ENCODE results near the gene HCFC1R1.
A peak's percentile ranks its signal among the peaks of the same experiment; 100 is the strongest.

HCFC1R1 gene

DNA sequence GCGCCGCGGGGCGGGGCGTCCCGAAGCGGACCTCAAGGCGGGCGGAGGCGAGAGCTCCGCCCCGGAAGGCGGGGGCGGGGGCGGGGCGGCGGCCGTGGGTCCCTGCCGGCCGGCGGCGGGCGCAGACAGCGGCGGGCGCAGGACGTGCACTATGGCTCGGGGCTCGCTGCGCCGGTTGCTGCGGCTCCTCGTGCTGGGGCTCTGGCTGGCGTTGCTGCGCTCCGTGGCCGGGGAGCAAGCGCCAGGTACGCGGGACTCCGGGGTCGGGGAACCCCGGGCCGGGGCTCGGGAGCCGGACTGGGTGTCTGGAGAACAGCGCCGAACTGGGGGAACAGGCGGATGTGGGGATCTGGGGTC, 3.5 kb downstream of the HCFC1R1 start, which contains the start of gene TNFRSF12A:
TSS of gene TNFRSF12A (plus strand) at position 122 of the 357 bp plus-strand sequence. CDS start at position 152, 30 bp downstream.
- DNase-seq (ENCODE audit: low read depth in 2 of 2) = peak; percentile 63 to 73

DNA sequence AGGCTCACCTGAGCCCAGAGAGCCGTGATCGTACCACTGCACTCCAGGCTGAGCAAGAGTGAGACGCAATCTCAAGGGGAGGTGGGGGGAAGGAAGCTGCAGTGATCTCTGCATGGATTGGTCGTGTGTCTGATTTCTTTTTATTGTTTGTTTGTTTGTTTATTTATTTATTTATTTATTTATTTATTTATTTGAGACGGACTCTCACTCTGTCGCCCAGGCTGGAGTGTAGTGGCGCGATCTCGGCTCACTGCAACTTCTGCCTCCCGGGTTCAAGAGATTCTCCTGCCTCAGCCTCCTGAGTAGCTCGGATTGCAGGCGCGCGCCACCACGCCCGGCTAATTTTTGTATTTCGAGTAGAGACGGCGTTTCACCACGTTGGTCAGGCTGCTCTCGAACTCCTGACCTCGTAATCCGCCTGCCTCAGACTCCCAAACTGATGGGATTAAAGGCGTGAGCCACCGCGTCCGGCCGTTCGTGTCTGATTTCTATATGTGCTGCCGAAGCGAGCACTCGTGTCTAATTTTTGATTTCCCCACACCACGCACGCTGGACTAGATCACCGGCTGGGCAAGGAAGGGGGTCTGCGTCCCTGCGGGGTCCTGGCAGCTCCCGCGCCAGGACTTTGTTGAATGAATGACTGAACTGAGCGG, 4.0 kb downstream of the HCFC1R1 start:
- DNase-seq (ENCODE audit: low read depth in 2 of 2) = no peak

DNA sequence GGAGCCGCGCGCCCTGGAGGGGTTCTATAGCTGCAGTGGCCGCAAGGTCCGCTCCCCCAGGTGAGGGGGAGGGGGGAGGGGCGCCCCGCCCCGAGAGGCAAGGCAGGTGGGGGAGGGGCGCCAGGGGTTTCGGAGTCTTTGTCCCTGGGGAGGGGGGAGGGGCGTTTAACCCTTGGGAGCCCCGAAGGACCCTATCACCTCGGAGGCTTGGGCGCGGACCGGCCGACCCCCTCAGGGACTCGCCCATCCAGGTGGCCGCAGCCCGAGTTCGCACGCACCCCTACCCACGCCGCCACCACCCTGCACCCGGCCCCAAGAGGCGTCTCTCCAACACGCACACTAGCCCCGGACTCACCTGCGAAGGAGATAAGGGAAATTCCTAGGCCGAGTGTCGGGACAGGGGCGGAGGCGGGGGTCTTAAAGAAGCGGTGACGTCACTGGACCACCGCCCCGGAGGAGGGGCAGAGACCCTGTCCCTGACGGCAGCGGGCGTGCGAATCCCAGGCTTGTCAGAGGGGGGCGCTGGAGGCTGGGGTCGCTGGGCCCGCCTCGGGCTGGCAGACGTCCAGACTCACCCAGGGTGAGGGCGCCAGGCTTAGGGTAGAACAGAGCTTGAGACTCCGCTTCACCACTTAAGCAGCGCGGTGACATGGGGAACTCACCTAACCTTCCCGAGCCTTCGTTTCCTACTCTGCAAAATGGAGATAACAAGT, 5.8 kb downstream of the HCFC1R1 start, which contains the start of gene CLDN6:
TSS of gene CLDN6 (minus strand) at position 390 of the 713 bp plus-strand sequence. CDS start 2,162 bp downstream, outside the sequence.
- no peak for DNase-seq (ENCODE audit: low read depth in 2 of 2)

DNA sequence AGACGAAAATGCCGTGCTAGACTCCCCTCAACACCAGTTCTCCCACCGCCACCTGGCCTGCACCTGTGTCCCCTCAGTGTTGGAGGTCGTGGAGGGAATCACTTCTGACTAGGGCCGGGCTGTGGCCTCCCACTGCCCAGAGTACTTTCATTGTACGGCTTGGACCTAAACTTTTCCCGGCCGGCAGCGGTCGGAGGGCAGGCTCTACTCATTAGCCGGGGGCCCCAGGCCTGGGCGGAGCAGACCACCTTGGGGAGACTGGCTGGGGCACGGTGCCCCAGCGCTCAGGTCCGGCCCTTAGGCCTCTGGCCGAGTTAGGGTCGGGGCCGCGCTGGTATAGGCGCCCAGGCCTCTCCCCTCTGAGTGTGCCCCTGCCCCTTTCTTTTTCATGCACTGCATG, 6.4 kb downstream of the HCFC1R1 start:
- no peak for DNase-seq (ENCODE audit: low read depth in 2 of 2)

- DNase-seq (ENCODE audit: low read depth in 2 of 2) = no peak
Measured at GRCh38 chr16:3015865-3016521, 7.7 kb downstream of the HCFC1R1 start.

DNA sequence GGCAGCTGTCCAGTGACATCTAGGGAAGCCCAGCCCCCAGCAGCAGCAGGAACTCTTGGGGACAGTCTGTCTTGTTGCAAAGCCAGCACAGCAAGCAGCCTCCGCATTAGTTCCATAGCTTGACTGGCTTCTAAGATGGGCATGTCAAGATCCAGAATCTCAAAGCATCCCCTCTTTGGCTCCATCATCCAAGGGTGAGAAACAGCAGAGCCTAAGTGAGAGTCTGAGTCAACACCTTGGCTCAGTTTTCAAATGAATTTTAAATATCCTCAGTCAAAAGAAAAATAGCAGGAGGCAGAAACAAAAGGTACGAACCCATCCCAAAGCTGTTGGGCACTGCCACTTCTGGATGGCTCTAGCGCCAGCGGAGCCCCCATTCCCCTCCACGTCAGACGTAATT, 8.8 kb downstream of the HCFC1R1 start:
- no peak for DNase-seq (ENCODE audit: low read depth in 2 of 2)

GRCh38 chr16:3013998-3014690, 9.6 kb downstream of the HCFC1R1 start:
- no peak for DNase-seq (ENCODE audit: low read depth in 2 of 2)

DNA sequence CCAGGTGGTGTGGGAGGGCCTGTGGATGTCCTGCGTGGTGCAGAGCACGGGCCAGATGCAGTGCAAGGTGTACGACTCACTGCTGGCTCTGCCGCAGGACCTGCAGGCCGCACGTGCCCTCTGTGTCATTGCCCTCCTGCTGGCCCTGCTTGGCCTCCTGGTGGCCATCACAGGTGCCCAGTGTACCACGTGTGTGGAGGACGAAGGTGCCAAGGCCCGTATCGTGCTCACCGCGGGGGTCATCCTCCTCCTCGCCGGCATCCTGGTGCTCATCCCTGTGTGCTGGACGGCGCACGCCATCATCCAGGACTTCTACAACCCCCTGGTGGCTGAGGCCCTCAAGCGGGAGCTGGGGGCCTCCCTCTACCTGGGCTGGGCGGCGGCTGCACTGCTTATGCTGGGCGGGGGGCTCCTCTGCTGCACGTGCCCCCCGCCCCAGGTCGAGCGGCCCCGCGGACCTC, 10.2 kb downstream of the HCFC1R1 start:
- no peak for DNase-seq (ENCODE audit: low read depth in 2 of 2)

DNA sequence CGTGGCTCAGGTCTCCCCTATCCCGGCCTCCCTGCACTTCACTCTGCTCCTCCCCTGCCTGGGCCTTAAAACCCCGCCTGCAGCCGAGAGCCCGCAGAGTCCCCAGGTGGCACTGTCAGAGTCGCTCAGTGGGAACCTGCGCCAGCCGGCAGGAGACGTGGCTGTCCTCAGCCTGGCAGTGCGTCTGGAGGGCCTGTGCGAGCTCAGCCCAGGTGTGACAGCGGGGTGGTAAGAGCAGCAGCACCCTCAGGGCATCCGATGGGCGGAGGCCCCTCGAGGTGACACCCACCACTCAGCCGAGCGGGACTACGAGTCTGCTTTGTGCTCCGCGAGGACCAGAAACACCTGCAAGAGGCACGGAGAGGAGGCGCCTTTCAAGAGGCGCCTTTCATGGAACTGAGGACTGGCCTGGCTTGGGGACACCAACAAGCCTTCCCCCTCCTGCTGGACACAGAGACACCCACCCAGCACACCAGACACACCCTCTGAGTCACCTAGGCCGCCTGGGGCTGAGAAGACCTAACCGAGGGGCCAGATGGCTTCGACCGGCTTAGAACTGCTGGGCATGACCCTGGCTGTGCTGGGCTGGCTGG, 10.8 kb downstream of the HCFC1R1 start, which contains the start of gene CLDN9:
TSS of gene CLDN9 (plus strand) at position 96 of the 593 bp plus-strand sequence. CDS start at position 536, 440 bp downstream.
- DNase-seq (ENCODE audit: low read depth in 2 of 2) = no peak

DNA sequence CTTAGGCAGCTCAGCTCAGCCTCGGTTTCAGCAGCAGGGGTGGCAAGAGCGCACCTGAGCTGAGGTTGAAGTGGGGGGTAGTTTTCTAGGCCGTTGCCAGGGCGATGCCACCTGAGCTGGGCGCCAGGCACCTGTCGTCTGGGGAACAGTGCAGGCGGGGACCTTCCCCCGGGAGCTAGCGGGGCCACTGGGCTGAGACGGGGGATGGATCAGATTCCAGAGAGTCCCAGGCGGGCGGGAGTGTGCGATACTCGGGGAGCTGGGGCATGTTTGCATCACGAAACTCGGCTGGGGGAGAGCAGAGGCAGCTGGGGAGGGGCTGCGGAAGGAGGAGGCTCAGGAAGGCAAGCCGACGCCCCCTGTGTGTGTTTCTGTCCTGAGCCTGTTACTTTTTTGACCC, 11.5 kb downstream of the HCFC1R1 start:
- DNase-seq (ENCODE audit: low read depth in 2 of 2) = no peak

DNA sequence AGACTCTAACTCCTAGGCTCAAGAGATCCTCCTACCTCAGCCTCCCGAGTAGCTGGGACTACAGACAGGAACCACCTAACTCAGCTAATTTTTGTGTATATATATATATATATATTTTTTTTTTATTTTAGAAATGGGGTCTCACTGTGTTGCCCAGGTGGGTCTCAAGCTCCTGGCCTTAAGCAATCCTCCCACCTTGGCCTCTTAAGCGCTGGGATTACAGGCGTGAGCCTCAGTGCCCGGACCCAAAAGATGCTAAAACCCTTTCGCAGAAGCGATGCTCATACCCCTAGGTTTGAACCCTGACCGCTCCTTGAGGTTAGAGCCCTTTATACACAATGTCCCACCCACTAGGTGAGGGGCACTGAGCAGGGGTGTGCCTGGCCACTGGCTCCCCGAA, 13.2 kb downstream of the HCFC1R1 start:
- no peak for DNase-seq (ENCODE audit: low read depth in 2 of 2)

DNA sequence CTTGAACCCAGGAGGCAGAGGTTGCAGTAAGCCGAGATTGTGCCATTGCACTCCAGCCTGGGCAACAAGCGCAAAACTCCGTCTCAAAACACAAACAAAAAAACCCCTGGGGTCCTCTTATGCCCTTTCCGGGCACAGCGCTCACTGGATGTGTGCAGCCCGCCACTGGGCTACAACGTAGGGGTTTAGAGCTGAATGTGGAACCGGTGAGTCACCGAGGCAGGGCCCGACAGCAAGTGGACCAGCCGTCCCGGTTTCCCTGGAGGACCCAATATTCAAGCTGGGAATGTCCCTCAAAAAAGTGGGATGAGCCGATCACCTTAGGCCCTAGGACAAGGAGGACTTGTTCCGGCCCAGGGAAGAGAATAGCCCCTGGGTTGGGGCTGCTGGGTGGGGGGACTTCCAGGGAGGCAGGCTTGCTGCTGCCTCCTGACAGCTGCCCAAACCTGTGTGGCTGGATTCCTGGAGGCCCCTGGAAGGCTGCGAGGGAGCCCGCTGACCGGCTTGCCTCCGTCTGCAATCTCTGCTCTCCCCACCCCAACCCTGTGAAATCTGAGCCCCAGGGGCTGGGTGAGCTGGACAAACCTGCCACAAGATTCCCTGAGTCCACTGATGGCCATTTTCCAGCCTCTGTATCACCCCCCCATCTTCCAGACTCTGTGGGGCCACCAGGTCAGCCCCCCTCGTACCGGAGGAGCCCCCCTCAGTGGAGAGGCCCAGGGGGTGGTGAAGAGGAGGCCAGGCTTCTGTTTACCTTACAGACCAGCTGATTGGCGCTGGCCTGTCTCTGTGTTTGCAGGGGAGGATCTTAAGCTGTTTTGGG, 14.0 kb downstream of the HCFC1R1 start:
- no peak for DNase-seq (ENCODE audit: low read depth in 2 of 2)

GRCh38 chr16:3008690-3009037, 15.1 kb downstream of the HCFC1R1 start:
- no peak for DNase-seq (ENCODE audit: low read depth in 2 of 2)

- no peak for DNase-seq (ENCODE audit: low read depth in 2 of 2)
Measured at GRCh38 chr16:3007957-3008689, 15.6 kb downstream of the HCFC1R1 start.

GRCh38 chr16:3007059-3007956, 16.4 kb downstream of the HCFC1R1 start:
- no peak for DNase-seq (ENCODE audit: low read depth in 2 of 2)

- no peak for DNase-seq (ENCODE audit: low read depth in 2 of 2)
Measured at GRCh38 chr16:3004781-3005284, 18.9 kb downstream of the HCFC1R1 start.

- DNase-seq (ENCODE audit: low read depth in 2 of 2) = no peak
Measured at GRCh38 chr16:3004319-3004718, 19.4 kb downstream of the HCFC1R1 start.

- peak; percentile 95 to 98 for DNase-seq (ENCODE audit: low read depth in 2 of 2)
Measured at GRCh38 chr16:3003582-3004270, 20.0 kb downstream of the HCFC1R1 start.
